GM12891 (cell line): ENCODE measurements around the gene ROR1.

Source experiments
- DNase-seq: peaks from one replicate; pipeline ENCODE4 v3.0.0; 2011; ENCODE audit warnings: low spot score; ENCODE audit not compliant: insufficient read length
- FAIRE-seq: peaks from 2 replicates; lab custom pipeline; 2011; peaks lifted over from hg19 to GRCh38; lab: Jason Lieb, UNC
- PAX5 ChIP-seq: IDR thresholded peaks from 2 replicates; pipeline ENCODE4 v1.6.1; 2011; ENCODE audit warnings: low read length, moderate library complexity, mild to moderate bottlenecking; ENCODE audit not compliant: insufficient read depth, severe bottlenecking
- POLR2A ChIP-seq: IDR thresholded peaks from 2 replicates; pipeline ENCODE4 v1.6.1; 2011; ENCODE audit warnings: low read depth, low read length, control low read depth
- POLR2AphosphoS5 ChIP-seq: IDR thresholded peaks from 2 replicates; pipeline ENCODE4 v1.6.1; 2011; ENCODE audit warnings: low read depth, low read length, control low read depth
- POU2F2 ChIP-seq: IDR thresholded peaks from 2 replicates; pipeline ENCODE4 v1.6.1; 2011; ENCODE audit warnings: low read depth, mild to moderate bottlenecking, control low read depth, low read length, moderate library complexity
- SPI1 ChIP-seq: IDR thresholded peaks from 2 replicates; pipeline ENCODE4 v1.6.1; 2011; ENCODE audit warnings: low read depth, low read length, control low read depth
- TAF1 ChIP-seq: IDR thresholded peaks from 2 replicates; pipeline ENCODE4 v1.6.1; 2011; ENCODE audit warnings: low read depth, low read length, control low read depth

Gene ROR1

GRCh38 chr1:64179588-64179987 is 405.8 kb downstream of the ROR1 start:
- TF ChIP-seq POLR2A = no peak
- no peak for TF ChIP-seq PAX5
- no peak for TF ChIP-seq SPI1
- TF ChIP-seq TAF1 = no peak
- no peak for TF ChIP-seq POLR2AphosphoS5
- no peak for TF ChIP-seq POU2F2
- no peak for FAIRE-seq
- no peak for DNase-seq

- no peak for FAIRE-seq
- no peak for DNase-seq
- TF ChIP-seq PAX5 = no peak
- TF ChIP-seq SPI1 = no peak
These were observed 408.4 kb downstream of the ROR1 start for GRCh38 chr1:64182207-64182606.

- TF ChIP-seq PAX5 (no peak), POU2F2 (no peak), POLR2A (no peak), POLR2AphosphoS5 (no peak), SPI1 (0 out of 2 replicates have a peak, but pooled peaks have one; percentile 36), TAF1 (no peak)
- DNase-seq (no peak), FAIRE-seq (no peak)
These were observed 409.7 kb downstream of the ROR1 start for GRCh38 chr1:64183395-64184002.

- FAIRE-seq = peak; percentile 23
These were observed 410.2 kb downstream of the ROR1 start for GRCh38 chr1:64184003-64184440.

GRCh38 chr1:64186138-64186897 is 412.5 kb downstream of the ROR1 start:
- FAIRE-seq = no peak
- no peak for DNase-seq
- TF ChIP-seq POU2F2 (no peak), POLR2AphosphoS5 (no peak), SPI1 (peak; percentile 83)

More at GRCh38 chr1:64184003-64184440, 410.2 kb downstream of the ROR1 start:
- no peak for DNase-seq
- TF ChIP-seq POLR2AphosphoS5 (no peak), POLR2A (no peak), PAX5 (no peak), POU2F2 (no peak), TAF1 (no peak), SPI1 (no peak)

GRCh38 chr1:64186898-64187280 is 413.1 kb downstream of the ROR1 start:
- TF ChIP-seq POLR2A = no peak
- no peak for TF ChIP-seq PAX5
- TF ChIP-seq POLR2AphosphoS5 = no peak
- no peak for TF ChIP-seq TAF1
- no peak for TF ChIP-seq POU2F2
- TF ChIP-seq SPI1 = no peak
- FAIRE-seq = no peak

GRCh38 chr1:64187646-64188045 is 413.8 kb downstream of the ROR1 start:
- no peak for TF ChIP-seq PAX5
- no peak for TF ChIP-seq SPI1
- TF ChIP-seq POLR2AphosphoS5 = no peak
- no peak for TF ChIP-seq POU2F2
- TF ChIP-seq POLR2A = no peak
- TF ChIP-seq TAF1 = no peak
- DNase-seq (no peak), FAIRE-seq (no peak)

More at GRCh38 chr1:64186898-64187280, 413.1 kb downstream of the ROR1 start:
- no peak for DNase-seq

- DNase-seq (no peak), FAIRE-seq (no peak)
- no peak for TF ChIP-seq SPI1
- no peak for TF ChIP-seq POU2F2
- TF ChIP-seq POLR2A = no peak
- TF ChIP-seq PAX5 = no peak
These were observed 418.5 kb downstream of the ROR1 start for GRCh38 chr1:64192290-64192689.

GRCh38 chr1:64194168-64195080 is 420.6 kb downstream of the ROR1 start:
- DNase-seq (no peak), FAIRE-seq (no peak)
- TF ChIP-seq POLR2A = no peak
- TF ChIP-seq SPI1 = peak; percentile 28; the same call in 1 of the 2 replicates

GRCh38 chr1:64195081-64195395 is 421.2 kb downstream of the ROR1 start:
- no peak for TF ChIP-seq PAX5
- TF ChIP-seq POLR2AphosphoS5 = no peak
- TF ChIP-seq POLR2A = no peak
- no peak for TF ChIP-seq SPI1
- no peak for TF ChIP-seq TAF1
- no peak for FAIRE-seq
- DNase-seq = no peak
